GM21390 (cell line): Measurements from ENCODE around the gene CRISPLD2.

Experiments used
- ATAC-seq: cut with Tn5 transposase; IDR thresholded peaks from one replicate; pipeline ENCODE4 v1.9.1; 2021; ENCODE audit not compliant: unreplicated experiment

CRISPLD2 gene

GRCh38 chr16:84905965-84906460 lies 86.2 kb downstream of the CRISPLD2 start:
- no peak for ATAC-seq

GRCh38 chr16:84907051-84907450 lies 87.3 kb downstream of the CRISPLD2 start:
- no peak for ATAC-seq

GRCh38 chr16:84907575-84907974 lies 87.8 kb downstream of the CRISPLD2 start:
- no peak for ATAC-seq

DNA sequence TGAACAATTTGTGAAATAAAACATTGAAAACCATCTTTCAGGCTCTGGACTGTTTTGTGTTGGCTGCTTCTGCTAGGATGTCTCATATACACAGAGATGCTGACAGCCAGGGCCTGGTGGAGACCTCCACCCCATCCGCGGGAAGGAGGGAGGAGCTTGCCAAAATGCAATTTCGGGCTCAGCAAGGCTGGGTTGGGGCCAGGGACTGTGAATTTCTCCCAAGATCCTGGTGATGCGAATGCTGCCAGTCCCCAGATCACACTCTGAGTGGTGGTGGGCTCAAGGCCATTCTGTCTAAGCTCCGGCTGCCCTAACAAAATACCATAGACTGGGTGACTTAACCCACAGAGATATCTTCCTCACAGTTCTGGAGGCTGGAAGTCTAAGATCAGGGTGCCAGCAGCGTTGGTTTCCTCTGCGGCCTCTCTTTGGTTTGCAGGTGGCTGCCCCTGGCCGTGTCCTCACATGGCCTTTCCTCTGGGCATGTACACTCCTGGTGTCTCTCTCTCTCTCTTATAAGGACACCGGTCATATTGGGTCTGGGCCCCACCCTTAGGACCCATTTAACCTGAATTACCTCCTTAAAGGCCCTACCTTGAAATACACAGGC lies 89.8 kb downstream of the CRISPLD2 start:
- ATAC-seq, result no peak

GRCh38 chr16:84911486-84912216 lies 91.9 kb downstream of the CRISPLD2 start:
- ATAC-seq, result no peak

DNA sequence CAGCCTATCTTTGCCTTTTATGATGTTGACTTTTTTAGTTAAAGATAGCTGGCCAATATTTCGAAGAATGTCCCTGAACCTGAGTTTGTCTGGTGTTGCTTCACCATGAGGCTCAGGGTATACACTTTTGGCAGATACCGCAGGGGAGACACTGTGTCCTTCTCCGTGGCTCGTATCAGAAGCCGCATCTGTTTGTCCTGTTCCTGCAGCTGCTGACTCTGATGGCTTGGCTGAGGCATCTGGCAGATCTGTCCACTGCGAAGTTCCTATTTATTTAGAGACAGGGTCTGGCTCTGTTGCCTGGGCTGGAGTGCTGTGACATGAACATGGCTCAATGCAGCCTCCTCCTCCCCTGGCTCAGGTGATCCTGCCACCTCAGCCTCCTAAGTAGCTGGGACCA lies 93.5 kb downstream of the CRISPLD2 start:
- no peak for ATAC-seq

- no peak for ATAC-seq
Measured at GRCh38 chr16:84914273-84914672, 94.5 kb downstream of the CRISPLD2 start.

DNA sequence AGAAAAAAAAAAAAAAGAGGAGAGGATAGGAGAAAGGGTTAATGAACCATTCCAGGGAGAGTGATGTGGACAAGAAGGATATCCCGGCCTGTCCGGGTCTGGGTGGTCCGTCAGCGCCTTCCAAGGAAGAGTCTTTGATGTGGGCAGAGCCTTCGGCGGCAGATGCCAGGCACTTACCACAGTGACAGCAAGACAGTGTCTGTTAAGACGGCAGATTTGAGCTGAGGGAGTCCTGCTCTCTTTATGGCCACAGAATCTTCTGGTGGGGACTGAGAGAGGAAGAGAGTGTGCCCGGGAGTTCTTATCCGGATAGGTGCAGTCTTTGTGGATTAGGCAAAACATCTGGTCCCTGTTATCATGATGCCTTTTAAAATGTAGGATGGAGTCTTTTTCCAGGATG lies 96.4 kb downstream of the CRISPLD2 start:
- ATAC-seq, result no peak

- ATAC-seq, result no peak
Measured at GRCh38 chr16:84916850-84917249, 97.1 kb downstream of the CRISPLD2 start.

- no peak for ATAC-seq
Measured at GRCh38 chr16:84917492-84917891, 97.7 kb downstream of the CRISPLD2 start.

- ATAC-seq, result no peak
Measured at GRCh38 chr16:84918006-84918909, 98.5 kb downstream of the CRISPLD2 start.

DNA sequence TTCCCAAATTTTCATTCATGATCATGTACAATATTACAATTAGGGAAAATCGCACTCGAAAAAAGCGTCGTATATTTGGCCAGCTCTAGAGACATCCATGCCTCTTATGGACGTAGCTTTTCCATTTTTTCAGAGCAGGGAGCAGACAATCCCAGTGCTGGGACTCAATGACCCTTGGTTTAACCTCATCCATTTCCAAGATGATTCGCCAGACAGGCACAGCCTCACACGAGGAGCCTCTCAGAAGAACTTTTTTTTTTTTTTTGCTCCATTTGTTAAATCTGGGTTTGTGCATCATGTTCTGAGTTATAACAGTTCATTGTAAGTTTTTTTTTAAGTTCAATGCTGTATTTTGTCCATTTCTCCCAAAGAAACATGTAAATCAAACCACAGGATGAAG lies 99.5 kb downstream of the CRISPLD2 start:
- no peak for ATAC-seq

DNA sequence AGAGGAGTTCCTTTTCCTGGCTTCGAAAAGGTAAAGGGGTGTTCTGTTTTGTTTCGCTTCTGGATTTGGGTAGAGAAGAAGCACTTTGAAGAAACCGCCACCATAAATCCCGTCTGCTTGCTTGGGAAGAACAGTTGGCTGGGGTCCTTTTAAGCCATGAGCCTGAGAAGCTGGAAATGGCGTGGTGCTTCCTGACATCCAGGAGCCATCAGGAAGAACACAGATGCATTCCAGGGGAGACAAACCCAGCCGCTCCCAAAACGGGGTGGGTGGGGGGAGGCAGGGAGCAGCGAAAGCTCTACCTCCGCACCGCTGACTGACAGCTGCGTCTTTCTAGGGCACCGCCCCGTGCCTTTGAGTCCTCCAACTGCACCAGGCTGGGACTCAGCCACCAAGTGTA lies 99.9 kb downstream of the CRISPLD2 start:
- no peak for ATAC-seq

DNA sequence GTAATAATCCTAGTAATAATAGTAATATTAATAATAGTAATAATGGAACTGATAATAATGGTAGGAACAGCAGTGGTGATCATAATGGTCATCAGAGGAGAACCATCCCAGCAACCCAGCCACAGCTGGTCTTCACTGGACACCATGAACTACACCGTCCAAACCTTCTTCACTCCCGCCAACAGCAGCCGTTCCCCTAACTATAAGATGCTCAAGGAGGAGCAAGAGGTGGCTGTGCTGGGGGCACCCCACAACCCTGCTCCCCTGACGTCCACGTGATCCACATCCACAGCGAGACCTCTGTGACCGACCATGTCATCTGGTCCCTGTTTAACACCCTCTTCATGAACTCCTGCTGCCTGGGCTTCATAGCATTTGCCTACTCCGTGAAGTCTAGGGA lies 100.5 kb downstream of the CRISPLD2 start:
- no peak for ATAC-seq

- ATAC-seq, result no peak
Measured at GRCh38 chr16:84922351-84923120, 102.8 kb downstream of the CRISPLD2 start.

DNA sequence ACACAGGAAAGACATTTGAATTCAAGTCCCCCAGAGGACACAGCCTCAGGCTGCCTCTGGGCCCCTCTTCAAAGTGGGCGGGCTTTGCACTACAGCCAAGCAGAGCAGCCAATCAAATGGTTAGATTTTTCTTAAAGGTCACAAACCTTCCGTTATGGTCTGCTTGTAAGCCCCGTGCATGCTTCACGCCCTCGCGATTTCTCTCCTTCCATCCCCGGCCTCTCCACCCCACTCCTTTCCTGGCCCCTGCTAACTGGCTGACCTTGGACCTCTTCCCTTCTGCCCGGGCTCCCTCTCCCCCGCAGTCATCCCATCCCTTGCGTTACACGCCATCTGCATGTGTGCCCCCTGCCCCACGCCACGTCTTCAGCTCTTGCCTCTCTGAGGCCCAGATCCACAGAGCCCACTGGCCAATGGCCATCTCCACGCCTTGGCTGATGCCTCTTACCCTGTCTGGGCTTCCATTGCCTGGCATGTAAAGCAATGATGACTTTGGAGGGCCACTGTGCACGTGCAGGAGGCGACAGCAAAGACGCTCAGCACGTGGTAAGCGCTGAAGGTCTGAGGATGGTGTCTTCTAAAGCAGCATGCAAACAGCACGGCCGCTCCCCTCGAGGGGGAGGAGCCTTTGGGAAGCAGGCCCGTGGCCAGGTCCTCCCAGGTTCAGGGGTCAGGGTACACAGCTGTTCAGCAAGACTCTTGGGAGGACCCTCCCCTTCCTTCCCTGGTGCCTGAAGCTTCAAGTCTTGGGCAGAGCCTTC lies 104.7 kb downstream of the CRISPLD2 start:
- no peak for ATAC-seq

GRCh38 chr16:84925092-84925772 lies 105.4 kb downstream of the CRISPLD2 start:
- no peak for ATAC-seq

GRCh38 chr16:84925773-84926372 lies 106.1 kb downstream of the CRISPLD2 start:
- no peak for ATAC-seq

- ATAC-seq, result no peak
Measured at GRCh38 chr16:84926462-84926861, 106.7 kb downstream of the CRISPLD2 start.
